HG02798 (cell line): ENCODE results near the gene NALF2.

ENCODE experiments used
- ATAC-seq: cut with Tn5 transposase; IDR thresholded peaks from one replicate; pipeline ENCODE4 v1.9.1; 2021; ENCODE audit warnings: mild to moderate bottlenecking; ENCODE audit not compliant: unreplicated experiment, poor library complexity

The NALF2 gene

GRCh38 chrX:69524781-69525363 is 20.7 kb downstream of the NALF2 start:
- no peak for ATAC-seq

GRCh38 chrX:69530306-69530705 is 26.2 kb downstream of the NALF2 start:
- no peak for ATAC-seq

- ATAC-seq: no peak
These were observed 27.1 kb downstream of the NALF2 start for GRCh38 chrX:69531031-69531755.

- ATAC-seq: no peak
These were observed 31.5 kb downstream of the NALF2 start for GRCh38 chrX:69535661-69536060.

DNA sequence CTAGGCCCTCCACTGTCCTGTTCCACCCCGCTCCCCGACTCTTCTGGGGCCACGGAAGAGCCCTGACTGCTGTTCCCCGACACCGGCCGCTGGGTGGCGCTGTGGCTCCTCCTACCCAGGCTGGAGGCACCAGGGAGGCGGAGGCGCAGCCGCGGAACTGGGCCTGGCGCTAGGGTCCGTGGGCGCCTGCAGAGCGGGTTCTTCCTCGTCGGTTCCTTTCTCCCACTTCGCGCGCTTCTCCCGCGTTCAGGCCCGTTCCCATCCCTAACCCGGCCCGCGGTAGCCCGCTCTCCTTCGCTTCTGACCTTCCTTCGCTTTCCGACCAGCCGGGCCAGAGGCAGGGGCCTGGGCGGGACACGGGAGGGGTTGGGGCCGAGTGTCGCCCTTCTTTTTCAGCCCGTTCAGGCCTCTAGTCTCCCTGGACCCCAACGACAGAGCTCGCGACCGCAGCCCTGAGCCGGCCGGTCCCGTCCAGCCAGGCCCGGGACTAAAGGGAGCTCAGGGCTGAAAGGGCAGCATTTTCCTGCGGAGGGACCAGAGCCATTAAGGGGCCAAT is 34.3 kb downstream of the NALF2 start:
- peak; percentile 98 for ATAC-seq

GRCh38 chrX:69539437-69539836 is 35.3 kb downstream of the NALF2 start:
- peak; percentile 53 for ATAC-seq

GRCh38 chrX:69541956-69542355 is 37.8 kb downstream of the NALF2 start:
- no peak for ATAC-seq

- ATAC-seq: no peak
These were observed 39.4 kb downstream of the NALF2 start for GRCh38 chrX:69543572-69543971.

DNA sequence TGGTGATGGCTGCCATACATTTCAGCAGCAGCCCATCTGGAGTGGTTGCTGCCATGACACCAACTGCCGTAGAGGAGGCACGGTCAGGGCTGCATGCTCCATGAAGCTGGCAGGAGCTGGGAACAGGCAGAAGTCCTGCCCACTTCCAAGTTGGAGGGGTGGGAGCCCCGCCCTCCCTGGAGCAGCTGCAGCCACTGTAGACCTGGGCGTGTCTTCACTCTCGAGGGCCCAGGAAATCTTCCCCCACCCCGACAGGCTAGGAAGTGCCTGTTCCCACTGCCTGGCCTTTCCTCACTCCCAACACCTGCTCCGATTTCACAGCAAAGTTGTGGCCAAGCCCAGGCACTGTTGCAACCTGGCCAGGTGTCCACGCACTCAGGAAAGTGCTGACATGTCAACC is 42.3 kb downstream of the NALF2 start:
- no peak for ATAC-seq

DNA sequence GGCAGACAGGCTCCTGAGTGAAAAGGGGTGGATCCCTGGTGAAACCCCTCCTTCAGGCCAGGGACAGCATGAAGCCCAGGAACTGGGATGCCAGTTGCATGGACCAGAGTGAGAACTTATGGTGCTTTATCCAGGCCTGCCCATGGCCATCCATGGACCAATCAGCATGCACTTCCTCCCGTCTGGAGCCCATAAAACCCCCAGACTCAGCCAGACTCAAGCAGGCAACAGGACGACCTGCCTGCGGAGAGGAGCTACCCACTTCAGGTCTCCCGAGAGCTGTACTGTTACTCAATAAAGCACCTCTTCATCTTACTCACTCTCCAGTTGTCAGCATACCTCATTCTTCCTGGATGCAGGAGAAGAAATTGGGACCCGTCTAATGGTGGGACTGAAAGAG is 42.9 kb downstream of the NALF2 start:
- ATAC-seq: no peak

GRCh38 chrX:69551421-69552009 is 47.4 kb downstream of the NALF2 start:
- no peak for ATAC-seq

- ATAC-seq: no peak
These were observed 48.4 kb downstream of the NALF2 start for GRCh38 chrX:69552512-69552911.
